GM12878 (cell line): ENCODE measurements around the gene COPRS. TPM values are rescaled to one million over a fixed set of nuclear protein-coding genes. Genes with fewer than 3 reads are reported as not detected.

Source experiments
- ATAC-seq: fragments of 200-7000 bp; cut with Tn5 transposase; 3 replicates; pipeline ENCODE4 v1.9.1; 2020; ENCODE audit warnings: mild to moderate bottlenecking, moderate library complexity
- BruUV-seq: library from RNA; stranded (reverse); fragments of 400-500 nt; replicated peaks from 2 replicates; lab custom pipeline; 2021; lab: Mats Ljungman, UMichigan
- CTCF ChIA-PET: fragments of 300-600 bp; sonication (Branson Sonifier 250); formaldehyde crosslinking; extraction: SDS; loops from one replicate; lab custom pipeline; 2021; ENCODE audit warnings: inconsistent platforms; lab: Yijun Ruan, JAX
- POLR2A ChIA-PET: fragments of 350-600 bp; formaldehyde crosslinking; extraction: SDS; loops from one replicate; lab custom pipeline; 2021; ENCODE audit warnings: inconsistent platforms; lab: Charles Lee
- RAD21 ChIA-PET: fragments of 300-600 bp; sonication (Branson Sonifier 250); formaldehyde crosslinking; loops from one replicate; lab custom pipeline; 2023; ENCODE audit warnings: antibody characterized with exemption; ENCODE audit not compliant: unreplicated experiment; lab: Charles Lee
- SMC1A ChIA-PET: fragments of 300-600 bp; sonication (Branson Sonifier 250); formaldehyde crosslinking; loops from one replicate; lab custom pipeline; 2023; ENCODE audit not compliant: unreplicated experiment, uncharacterized antibody; lab: Charles Lee
- DNase-seq: peaks from one replicate; pipeline ENCODE4 v3.0.0-alpha.2; 2011; ENCODE audit warnings: low read depth, low spot score
- FAIRE-seq: peaks from 3 replicates; lab custom pipeline; 2011; peaks lifted over from hg19 to GRCh38; lab: Jason Lieb, UNC
- H2AFZ ChIP-seq: 2 replicates; pipeline ENCODE4 v1.6.0; 2011; ENCODE audit warnings: low read depth, low read length, control low read depth; ENCODE audit not compliant: control insufficient read depth
- H3K27ac ChIP-seq: 2 replicates; pipeline ENCODE4 v1.5.1; 2011; ENCODE audit warnings: control low read depth; ENCODE audit not compliant: control insufficient read depth, insufficient read depth
- H3K27me3 ChIP-seq, 2 experiments: replicated peaks in 1 of 2; 2 replicates each; pipeline versions ENCODE4 v1.6.0 to v1.6.1; 2011; ENCODE audit warnings: low read length in 1 of 2; ENCODE audit not compliant: control insufficient read depth in 2 of 2, insufficient read depth in 2 of 2
- H3K36me3 ChIP-seq, 2 experiments: 2 replicates each; pipeline ENCODE4 v1.5.1; 2011; ENCODE audit warnings: low read length in 1 of 2; ENCODE audit not compliant: control insufficient read depth in 2 of 2, insufficient read depth in 2 of 2
- H3K4me1 ChIP-seq: 2 replicates; pipeline ENCODE4 v1.6.1; 2011; ENCODE audit warnings: mild to moderate bottlenecking, low read length, moderate library complexity, mixed read lengths; ENCODE audit not compliant: control insufficient read depth, insufficient read depth
- H3K4me2 ChIP-seq: 2 replicates; pipeline ENCODE4 v1.6.0; 2011; ENCODE audit warnings: control low read depth; ENCODE audit not compliant: control insufficient read depth, insufficient read depth
- H3K4me3 ChIP-seq: fragments of 200-600 bp; sonication (generic); 2 replicates; pipeline ENCODE4 v1.5.1; 2016
- H3K79me2 ChIP-seq: 2 replicates; pipeline ENCODE4 v1.6.0; 2011; ENCODE audit warnings: low read length; ENCODE audit not compliant: control insufficient read depth, insufficient read depth
- H3K9ac ChIP-seq: 2 replicates; pipeline ENCODE4 v1.8.0; 2011; ENCODE audit warnings: low read length, control low read depth, mixed read lengths; ENCODE audit not compliant: control insufficient read depth, insufficient read depth
- H3K9me3 ChIP-seq: replicated peaks from 3 replicates; pipeline ENCODE4 v1.5.1; 2011; ENCODE audit warnings: mild to moderate bottlenecking, low read length; ENCODE audit not compliant: control insufficient read depth, insufficient read depth
- H4K20me1 ChIP-seq: 2 replicates; pipeline ENCODE4 v1.6.0; 2011; ENCODE audit not compliant: control insufficient read depth, insufficient read depth
- CHD1 ChIP-seq: IDR thresholded peaks from 2 replicates; pipeline ENCODE4 v1.6.1; 2012; ENCODE audit warnings: low read depth, low read length, improper control_type of control experiment
- CHD2 ChIP-seq: IDR thresholded peaks from 2 replicates; pipeline ENCODE4 v1.6.1; 2011; ENCODE audit warnings: low read depth, low read length, improper control_type of control experiment, borderline replicate concordance
- EP300 ChIP-seq, 2 experiments: fragments of 150-350 bp in 1 of 2; IDR thresholded peaks; 2 replicates each; pipeline ENCODE4 v1.6.1; 2011 to 2012; ENCODE audit warnings: low read depth in 2 of 2, low read length in 2 of 2, borderline replicate concordance in 1 of 2, improper control_type of control experiment in 1 of 2, inconsistent platforms in 1 of 2; ENCODE audit not compliant: control insufficient read depth in 1 of 2
- FOXM1 ChIP-seq: IDR thresholded peaks from 2 replicates; pipeline ENCODE4 v1.6.1; 2012; ENCODE audit warnings: low read depth, mild to moderate bottlenecking, inconsistent platforms, low read length, moderate library complexity
- GABPA ChIP-seq: IDR thresholded peaks from 2 replicates; pipeline ENCODE4 v1.6.1; 2014; ENCODE audit warnings: antibody characterized with exemption, low read depth, mild to moderate bottlenecking, inconsistent platforms
- NR2C2 ChIP-seq: IDR thresholded peaks from 2 replicates; pipeline ENCODE4 v1.6.1; 2011; ENCODE audit warnings: borderline replicate concordance, low read depth; ENCODE audit not compliant: control insufficient read depth, insufficient read length
- POU2F2 ChIP-seq: IDR thresholded peaks from 3 replicates; pipeline ENCODE4 v1.6.1; 2011; ENCODE audit warnings: low read depth, mild to moderate bottlenecking, low read length, borderline replicate concordance
- RBBP5 ChIP-seq: fragments of 200-600 bp; sonication (generic); conservative IDR thresholded peaks from 2 replicates; pipeline ENCODE4 v1.6.1; 2016
- RCOR1 ChIP-seq: conservative IDR thresholded peaks from 2 replicates; pipeline ENCODE4 v1.6.1; 2012; ENCODE audit warnings: low read depth, low read length, improper control_type of control experiment
- RUNX3 ChIP-seq: IDR thresholded peaks from 2 replicates; pipeline ENCODE4 v1.6.1; 2012; ENCODE audit warnings: low read length, inconsistent platforms
- SMC3 ChIP-seq: IDR thresholded peaks from 2 replicates; pipeline ENCODE4 v1.6.1; 2011; ENCODE audit warnings: low read length, improper control_type of control experiment, borderline replicate concordance
- SPI1 ChIP-seq: IDR thresholded peaks from 2 replicates; pipeline ENCODE4 v1.6.1; 2011; ENCODE audit warnings: low read depth, mild to moderate bottlenecking, low read length, moderate library complexity, borderline replicate concordance; ENCODE audit not compliant: insufficient read depth
- SREBF1 ChIP-seq: IDR thresholded peaks from 2 replicates; pipeline ENCODE4 v1.6.1; 2012; ENCODE audit warnings: mild to moderate bottlenecking, low read length
- YBX1 ChIP-seq: fragments of 450-650 bp; IDR thresholded peaks from 2 replicates; pipeline ENCODE4 v1.6.1; 2016; ENCODE audit warnings: antibody characterized with exemption
- ZNF24 ChIP-seq: fragments of 450-650 bp; IDR thresholded peaks from 2 replicates; pipeline ENCODE4 v1.6.1; 2017; ENCODE audit warnings: antibody characterized with exemption, mild to moderate bottlenecking
- ZNF384 ChIP-seq: IDR thresholded peaks from 2 replicates; pipeline ENCODE4 v1.6.1; 2012; ENCODE audit warnings: low read depth, mild to moderate bottlenecking, low read length, improper control_type of control experiment, borderline replicate concordance
- ZNF622 ChIP-seq: fragments of 450-650 bp; IDR thresholded peaks from 2 replicates; pipeline ENCODE4 v1.6.1; 2017; ENCODE audit warnings: mild to moderate bottlenecking, inconsistent platforms
- ZSCAN29 ChIP-seq: fragments of 450-650 bp; IDR thresholded peaks from 2 replicates; pipeline ENCODE4 v1.6.1; 2017; ENCODE audit warnings: mild to moderate bottlenecking, moderate library complexity
- WGBS: methylation state at CpG from one replicate; pipeline ENCODE4 v1.1.6; 2016; ENCODE audit warnings: low lambda C conversion rate; ENCODE audit not compliant: insufficient replicate concordance, insufficient coverage; ENCODE audit errors: missing lambda C conversion rate; 5-methylcytosine and 5-hydroxymethylcytosine counted together
- in situ Hi-C: fragments of 300-500 bp; cut with MboI; formaldehyde crosslinking; loops from 9 replicates; pipeline ENCODE4 v1.14.3; 2018; ENCODE audit warnings: mixed read lengths
- intact Hi-C: fragments of 100-400 bp; cut with micrococcal nuclease; formaldehyde crosslinking; loops from one replicate; pipeline ENCODE4 v1.14.2; 2022; ENCODE audit not compliant: unreplicated experiment
- polyA plus RNA-seq, 11 experiments: library from polyadenylated mRNA; depleted of rRNA in 4 of 11; unstranded in 6 of 11; stranded (reverse) in 5 of 11; fragments of >200 nt; fragmentation: Nextera tagmentation in 4 of 11; fragmentation: Illumina TruSeq in 1 of 11; extraction: Ambion mirVana in 4 of 11; extraction: Trizol in 1 of 11; gene quantifications; 1 replicate in 1 of 11; 2 replicates in 10 of 11; pipeline versions ENCODE4 v1.2.1 to v1.2.3, GENCODE V29; 2011 to 2016; ENCODE audit warnings: inconsistent platforms in 2 of 11, missing spikeins in 2 of 11, low read depth in 1 of 11
- total RNA-seq, 4 experiments: library from RNA; depleted of rRNA in 3 of 4; stranded (reverse); fragments of >200 nt in 3 of 4; fragmentation: Illumina TruSeq in 1 of 4; extraction: Trizol in 1 of 4; gene quantifications; 2 replicates each; pipeline versions ENCODE4 v1.2.1 to v1.2.3, GENCODE V29; 2013 to 2021
- TF ChIP-seq, protein P1 (sequence below): fragments of 450-650 bp; IDR thresholded peaks from 2 replicates; pipeline ENCODE4 v1.6.1; 2017; ENCODE audit warnings: antibody characterized with exemption, mild to moderate bottlenecking, moderate library complexity
- TF ChIP-seq, protein P2 (sequence below): fragments of 450-650 bp; IDR thresholded peaks from 2 replicates; pipeline ENCODE4 v1.6.1; 2017; ENCODE audit warnings: mild to moderate bottlenecking
- TF ChIP-seq, protein P3 (sequence below): fragments of 450-650 bp; IDR thresholded peaks from 2 replicates; pipeline ENCODE4 v1.6.1; 2014; ENCODE audit warnings: mild to moderate bottlenecking

COPRS gene
- total and polyA plus RNA-seq, 10 of the 15 experiments (the other 5 are each of a cell fraction or from before 2014, with no cell fraction given): 6.3 to 41.9 (median 31.4) TPM

DNA sequence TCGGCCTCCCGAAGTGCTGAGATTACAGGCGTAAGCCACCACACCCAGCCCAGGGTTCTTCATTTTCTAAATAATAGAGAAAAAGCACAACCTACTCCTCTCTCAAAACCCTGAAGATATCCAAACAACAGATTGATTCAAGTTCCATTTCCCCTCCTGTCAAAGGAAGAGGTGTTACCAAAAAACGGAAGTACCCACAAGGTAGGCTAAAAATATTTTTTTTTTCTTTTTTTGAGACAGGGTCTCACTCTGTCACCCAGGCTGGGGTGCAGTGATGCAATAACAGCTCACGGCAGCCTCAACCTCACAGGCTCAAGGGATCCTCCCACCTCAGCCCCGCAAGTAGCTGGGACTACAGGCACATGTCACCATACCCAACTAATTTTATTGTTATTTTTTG, 23.5 kb upstream of the COPRS start (continued):
- TF ChIP-seq, protein P1, sequence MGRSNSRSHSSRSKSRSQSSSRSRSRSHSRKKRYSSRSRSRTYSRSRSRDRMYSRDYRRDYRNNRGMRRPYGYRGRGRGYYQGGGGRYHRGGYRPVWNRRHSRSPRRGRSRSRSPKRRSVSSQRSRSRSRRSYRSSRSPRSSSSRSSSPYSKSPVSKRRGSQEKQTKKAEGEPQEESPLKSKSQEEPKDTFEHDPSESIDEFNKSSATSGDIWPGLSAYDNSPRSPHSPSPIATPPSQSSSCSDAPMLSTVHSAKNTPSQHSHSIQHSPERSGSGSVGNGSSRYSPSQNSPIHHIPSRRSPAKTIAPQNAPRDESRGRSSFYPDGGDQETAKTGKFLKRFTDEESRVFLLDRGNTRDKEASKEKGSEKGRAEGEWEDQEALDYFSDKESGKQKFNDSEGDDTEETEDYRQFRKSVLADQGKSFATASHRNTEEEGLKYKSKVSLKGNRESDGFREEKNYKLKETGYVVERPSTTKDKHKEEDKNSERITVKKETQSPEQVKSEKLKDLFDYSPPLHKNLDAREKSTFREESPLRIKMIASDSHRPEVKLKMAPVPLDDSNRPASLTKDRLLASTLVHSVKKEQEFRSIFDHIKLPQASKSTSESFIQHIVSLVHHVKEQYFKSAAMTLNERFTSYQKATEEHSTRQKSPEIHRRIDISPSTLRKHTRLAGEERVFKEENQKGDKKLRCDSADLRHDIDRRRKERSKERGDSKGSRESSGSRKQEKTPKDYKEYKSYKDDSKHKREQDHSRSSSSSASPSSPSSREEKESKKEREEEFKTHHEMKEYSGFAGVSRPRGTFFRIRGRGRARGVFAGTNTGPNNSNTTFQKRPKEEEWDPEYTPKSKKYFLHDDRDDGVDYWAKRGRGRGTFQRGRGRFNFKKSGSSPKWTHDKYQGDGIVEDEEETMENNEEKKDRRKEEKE: no peak
- no peak for TF ChIP-seq FOXM1
- TF ChIP-seq ZNF384: no peak
- no peak for TF ChIP-seq ZNF622
- TF ChIP-seq GABPA: no peak
- TF ChIP-seq RCOR1: no peak
- no peak for TF ChIP-seq SMC3
- TF ChIP-seq RBBP5: no peak
- TF ChIP-seq, all 136 proteins: peak for 0

DNA sequence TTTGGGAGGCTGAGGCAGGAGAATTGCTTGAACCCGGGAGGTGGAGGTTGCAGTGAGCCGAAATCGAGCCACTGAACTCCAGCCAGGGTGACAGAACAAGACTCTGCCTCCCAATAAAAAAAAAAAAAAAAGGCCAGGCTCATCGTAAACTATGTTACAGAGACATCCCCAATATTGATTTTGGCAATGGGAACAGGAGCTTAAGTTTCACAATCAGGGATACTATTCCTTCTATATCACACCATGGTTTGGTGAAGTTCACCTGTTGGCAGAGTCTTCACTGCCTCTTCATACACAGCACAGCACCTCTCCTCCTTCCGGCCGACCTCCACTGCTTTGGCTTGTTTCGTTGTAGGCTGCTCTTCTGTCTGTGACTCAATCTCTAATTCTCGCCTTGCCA, 21.3 kb upstream of the COPRS start:
- POLR2A ChIA-PET: no interaction called here
- H3K9me3 ChIP-seq: no peaks in the 10 kb centered on the region; the same call in 2 of the 3 replicates
- no peak overlapping the region for H3K4me3 ChIP-seq
- CTCF ChIA-PET: interaction anchor here (0.7 kb wide), 1 partner anchor 659 kb away, joined by 4 read pairs; no protein-coding TSS in a partner anchor
- WGBS: 96% methylated on average over 8 of the region's 8 CpGs
- no TSS peak for BruUV-seq
- H2AFZ ChIP-seq: no peak overlapping the region
- no peak overlapping the region for H3K4me2 ChIP-seq
- FAIRE-seq (no peak), DNase-seq (no peak), ATAC-seq (no peak)
- no peak overlapping the region for H3K27ac ChIP-seq
- no peaks in the 10 kb centered on the region for H4K20me1 ChIP-seq
- H3K27me3 ChIP-seq: no peaks in the 10 kb centered on the region
- H3K4me1 ChIP-seq: no peaks in the 10 kb centered on the region; the same call in 1 of the 2 replicates
- RAD21 ChIA-PET: no interaction called here
- SMC1A ChIA-PET: no interaction called here
- in situ Hi-C loops: no loop called here
- intact Hi-C loops: no loop called here
- H3K9ac ChIP-seq: no peak overlapping the region
- H3K36me3 ChIP-seq: peaks cover 4 to 17% of the 10 kb centered on the region in 2 experiments; a peak in 3 of 4 replicates
- H3K79me2 ChIP-seq: no peaks in the 10 kb centered on the region
- no peak for TF ChIP-seq CHD2
- no peak for TF ChIP-seq SREBF1
- TF ChIP-seq, protein P2, sequence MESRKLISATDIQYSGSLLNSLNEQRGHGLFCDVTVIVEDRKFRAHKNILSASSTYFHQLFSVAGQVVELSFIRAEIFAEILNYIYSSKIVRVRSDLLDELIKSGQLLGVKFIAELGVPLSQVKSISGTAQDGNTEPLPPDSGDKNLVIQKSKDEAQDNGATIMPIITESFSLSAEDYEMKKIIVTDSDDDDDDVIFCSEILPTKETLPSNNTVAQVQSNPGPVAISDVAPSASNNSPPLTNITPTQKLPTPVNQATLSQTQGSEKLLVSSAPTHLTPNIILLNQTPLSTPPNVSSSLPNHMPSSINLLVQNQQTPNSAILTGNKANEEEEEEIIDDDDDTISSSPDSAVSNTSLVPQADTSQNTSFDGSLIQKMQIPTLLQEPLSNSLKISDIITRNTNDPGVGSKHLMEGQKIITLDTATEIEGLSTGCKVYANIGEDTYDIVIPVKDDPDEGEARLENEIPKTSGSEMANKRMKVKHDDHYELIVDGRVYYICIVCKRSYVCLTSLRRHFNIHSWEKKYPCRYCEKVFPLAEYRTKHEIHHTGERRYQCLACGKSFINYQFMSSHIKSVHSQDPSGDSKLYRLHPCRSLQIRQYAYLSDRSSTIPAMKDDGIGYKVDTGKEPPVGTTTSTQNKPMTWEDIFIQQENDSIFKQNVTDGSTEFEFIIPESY: no peak
- TF ChIP-seq SPI1: no peak
- no peak for TF ChIP-seq ZSCAN29
- TF ChIP-seq ZNF24: no peak
- no peak for TF ChIP-seq POU2F2
- TF ChIP-seq, protein P3, sequence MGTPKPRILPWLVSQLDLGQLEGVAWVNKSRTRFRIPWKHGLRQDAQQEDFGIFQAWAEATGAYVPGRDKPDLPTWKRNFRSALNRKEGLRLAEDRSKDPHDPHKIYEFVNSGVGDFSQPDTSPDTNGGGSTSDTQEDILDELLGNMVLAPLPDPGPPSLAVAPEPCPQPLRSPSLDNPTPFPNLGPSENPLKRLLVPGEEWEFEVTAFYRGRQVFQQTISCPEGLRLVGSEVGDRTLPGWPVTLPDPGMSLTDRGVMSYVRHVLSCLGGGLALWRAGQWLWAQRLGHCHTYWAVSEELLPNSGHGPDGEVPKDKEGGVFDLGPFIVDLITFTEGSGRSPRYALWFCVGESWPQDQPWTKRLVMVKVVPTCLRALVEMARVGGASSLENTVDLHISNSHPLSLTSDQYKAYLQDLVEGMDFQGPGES: no peak
- no peak for TF ChIP-seq YBX1
- TF ChIP-seq EP300 (IDR thresholded peaks at IDR 0.05; ENCODE audit: borderline replicate concordance in 1 of 2, control insufficient read depth in 1 of 2, low read depth in 2 of 2, low read length in 2 of 2): no peak
- TF ChIP-seq CHD1: no peak
- TF ChIP-seq NR2C2: no peak
- TF ChIP-seq RUNX3: no peak
